Right lobe of liver (tissue), 4 donors: ENCODE measurements around the gene EPS8L2.

Experiments used
- POLR2A ChIP-seq: fragments of 450-650 bp; IDR thresholded peaks from one replicate; pipeline ENCODE4 v1.6.1; 2017; ENCODE audit warnings: antibody characterized with exemption, mild to moderate bottlenecking
- TF ChIP-seq, protein P1 (sequence below), 4 donors: fragments of 200-600 bp in 3 of 4; fragments of 450-650 bp in 1 of 4; IDR thresholded peaks; one replicate each; pipeline versions ENCODE4 v1.5.1 to v1.8.0; 2016 to 2022; ENCODE audit warnings: antibody characterized with exemption in 4 of 4, mild to moderate bottlenecking in 2 of 4
- donor health status: DM: no; HTN: no; CAD: no.
- donor health status: DM: no; HTN: no; CAD: no.
- donor health status: DM: no; HTN: yes; CAD: no.

DNA sequence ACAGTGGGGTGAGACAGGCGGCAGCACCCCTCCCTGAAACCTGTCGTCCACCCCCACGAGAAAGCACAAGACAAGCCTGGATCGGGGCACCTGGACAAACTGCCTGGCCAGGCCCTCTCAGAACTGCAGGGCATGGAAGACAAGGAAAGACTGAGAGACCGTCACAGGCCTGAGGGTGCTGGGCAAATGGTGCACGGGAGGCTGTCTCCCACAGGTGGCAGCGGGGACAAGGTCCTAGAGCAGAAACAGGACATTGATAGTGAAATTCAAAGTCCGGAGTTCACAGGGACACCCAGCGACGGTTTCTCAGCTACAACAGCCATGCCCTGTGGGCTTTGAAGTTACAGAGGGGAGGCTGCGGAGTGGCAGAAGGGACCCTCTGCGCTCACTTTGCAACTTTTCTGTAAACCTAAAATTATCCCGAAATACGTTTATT lies 48.3 kb upstream of the EPS8L2 start:
- TF ChIP-seq, protein P1, sequence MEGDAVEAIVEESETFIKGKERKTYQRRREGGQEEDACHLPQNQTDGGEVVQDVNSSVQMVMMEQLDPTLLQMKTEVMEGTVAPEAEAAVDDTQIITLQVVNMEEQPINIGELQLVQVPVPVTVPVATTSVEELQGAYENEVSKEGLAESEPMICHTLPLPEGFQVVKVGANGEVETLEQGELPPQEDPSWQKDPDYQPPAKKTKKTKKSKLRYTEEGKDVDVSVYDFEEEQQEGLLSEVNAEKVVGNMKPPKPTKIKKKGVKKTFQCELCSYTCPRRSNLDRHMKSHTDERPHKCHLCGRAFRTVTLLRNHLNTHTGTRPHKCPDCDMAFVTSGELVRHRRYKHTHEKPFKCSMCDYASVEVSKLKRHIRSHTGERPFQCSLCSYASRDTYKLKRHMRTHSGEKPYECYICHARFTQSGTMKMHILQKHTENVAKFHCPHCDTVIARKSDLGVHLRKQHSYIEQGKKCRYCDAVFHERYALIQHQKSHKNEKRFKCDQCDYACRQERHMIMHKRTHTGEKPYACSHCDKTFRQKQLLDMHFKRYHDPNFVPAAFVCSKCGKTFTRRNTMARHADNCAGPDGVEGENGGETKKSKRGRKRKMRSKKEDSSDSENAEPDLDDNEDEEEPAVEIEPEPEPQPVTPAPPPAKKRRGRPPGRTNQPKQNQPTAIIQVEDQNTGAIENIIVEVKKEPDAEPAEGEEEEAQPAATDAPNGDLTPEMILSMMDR (IDR thresholded peaks at IDR 0.05), result peak in 2 of 4 donors; percentile 12 to 25
- no peak for TF ChIP-seq POLR2A
